ENCODE measurements around the gene JOSD1. TPM values are rescaled to one million over a fixed set of nuclear protein-coding genes. Genes with fewer than 3 reads are reported as not detected.

The JOSD1 gene
- total RNA-seq, 1 experiment from 2014 or later = 19.2 TPM

- no peak overlapping the region for H2BK12ac ChIP-seq (ENCODE audit: insufficient read length, low read depth, low read length)
- no peak overlapping the region for H4K5ac ChIP-seq (ENCODE audit: insufficient read length, low read depth, low read length)
- no peak overlapping the region for H2AK5ac ChIP-seq (ENCODE audit: insufficient read length, low read length)
- no peak overlapping the region for H2BK15ac ChIP-seq (ENCODE audit: low read depth, low read length)
- H3K4me2 ChIP-seq (ENCODE audit: insufficient read depth, insufficient read length, low read length) = no peak overlapping the region
- no peak overlapping the region for H3K14ac ChIP-seq (ENCODE audit: insufficient read depth, low read length)
- no peaks in the 10 kb centered on the region for H3K9me3 ChIP-seq (ENCODE audit: control insufficient read depth, low read depth, low read length)
- no peak overlapping the region for H3K23ac ChIP-seq (ENCODE audit: insufficient read length, low read depth, low read length)
- H3K27me3 ChIP-seq (ENCODE audit: insufficient read depth, low read length) = no peaks in the 10 kb centered on the region
- peaks cover 46% of the 10 kb centered on the region; the same call in 1 of the 2 replicates for H3K79me2 ChIP-seq (ENCODE audit: insufficient read depth, low read length)
- H2BK120ac ChIP-seq (ENCODE audit: low read depth, low read length, poor library complexity, severe bottlenecking) = no peak overlapping the region
- peaks cover 14% of the 10 kb centered on the region for H3K4me1 ChIP-seq (ENCODE audit: insufficient read depth, low read length)
- no peak overlapping the region for H3K18ac ChIP-seq (ENCODE audit: insufficient read length, low read depth, low read length)
- H3K4ac ChIP-seq (ENCODE audit: low read depth, low read length) = no peak overlapping the region
- Mint-ChIP-seq H3K9me3 (no peaks in the 10 kb centered on the region), H3K27me3 (ENCODE audit: low read depth) (no peaks in the 10 kb centered on the region), H3K4me1 (peaks cover 48 to 55% of the 10 kb centered on the region in 2 experiments), H3K36me3 (ENCODE audit: insufficient read depth in 1 of 3, low read depth in 3 of 3) (peaks cover 7 to 37% (median 31%) of the 10 kb centered on the region in 3 experiments; a peak in 6 of 7 replicates), H3K4me3 (no peak overlapping the region), H3K27ac (no peak overlapping the region)
- no peak overlapping the region for H4K8ac ChIP-seq (replicated peaks; ENCODE audit: insufficient read length, low read depth, low read length)
- no peak overlapping the region for H3K56ac ChIP-seq (ENCODE audit: insufficient read length, low read depth, low read length)
- H3K27ac ChIP-seq (ENCODE audit: insufficient read length, low read depth, low read length) = no peak overlapping the region
- H4K20me1 ChIP-seq (ENCODE audit: control insufficient read depth, insufficient read depth, insufficient read length) = no peaks in the 10 kb centered on the region
- H3K79me1 ChIP-seq (ENCODE audit: insufficient read depth, low read depth, low read length, poor library complexity, severe bottlenecking) = peaks cover 10% of the 10 kb centered on the region
- H4K91ac ChIP-seq (ENCODE audit: insufficient read length, low read depth, low read length) = no peak overlapping the region
- H2BK20ac ChIP-seq (ENCODE audit: low read depth, low read length, poor library complexity, severe bottlenecking) = no peak overlapping the region
- H3T11ph ChIP-seq (ENCODE audit: low read length) = no peak overlapping the region
- H3K9ac ChIP-seq (ENCODE audit: extremely low read depth, insufficient read length, low read length) = no peak overlapping the region
- no CpG with 5 or more reads among the region's 3 CpGs for WGBS (ENCODE audit: extremely low coverage, insufficient read length, low lambda C conversion rate)
- no peak for TF ChIP-seq CTCF (conservative IDR thresholded peaks at IDR 0.05)
- H3K23me2 ChIP-seq (ENCODE audit: insufficient read length, low read depth, low read length, poor library complexity, severe bottlenecking) = peaks cover 6% of the 10 kb centered on the region
- H2AFZ ChIP-seq (ENCODE audit: low read length) = no peak overlapping the region
- H2BK5ac ChIP-seq (ENCODE audit: insufficient read length, low read length) = no peak overlapping the region
- DNase-seq = no peak
Measured at GRCh38 chr22:38710351-38710750, 9.6 kb upstream of the JOSD1 start.
